22Rv1 (cell line): ENCODE data around the gene CSTB.

Experiments
- ZFX ChIP-seq: fragments of 450-650 bp; IDR thresholded peaks from 2 replicates; pipeline ENCODE4 v1.6.1; 2017; ENCODE audit warnings: antibody characterized with exemption, borderline replicate concordance
- TF ChIP-seq, protein P1 (sequence below): fragments of 450-650 bp; IDR thresholded peaks from 2 replicates; pipeline ENCODE4 v1.5.1; 2017; ENCODE audit warnings: mild to moderate bottlenecking

DNA sequence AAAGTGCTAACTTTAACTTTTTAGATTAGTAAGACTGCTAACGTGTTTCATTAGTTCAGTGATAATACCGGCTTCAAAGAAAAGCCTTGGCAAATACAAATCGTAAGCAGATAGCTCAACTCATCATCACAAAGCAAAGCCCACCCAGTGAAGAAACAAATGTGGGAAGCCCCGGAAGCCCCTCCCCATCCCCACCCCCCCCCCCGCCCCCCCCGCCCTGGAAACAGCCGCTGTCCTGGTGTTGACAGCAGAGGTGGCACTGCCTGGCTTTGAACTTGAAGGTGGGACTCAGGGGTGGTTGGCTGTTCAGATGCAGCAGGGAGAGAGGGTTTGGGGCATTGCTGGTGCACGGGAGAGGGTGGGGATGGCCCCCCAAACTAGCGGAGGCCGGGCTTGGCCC is 43.0 kb downstream of the CSTB start:
- TF ChIP-seq, protein P1, sequence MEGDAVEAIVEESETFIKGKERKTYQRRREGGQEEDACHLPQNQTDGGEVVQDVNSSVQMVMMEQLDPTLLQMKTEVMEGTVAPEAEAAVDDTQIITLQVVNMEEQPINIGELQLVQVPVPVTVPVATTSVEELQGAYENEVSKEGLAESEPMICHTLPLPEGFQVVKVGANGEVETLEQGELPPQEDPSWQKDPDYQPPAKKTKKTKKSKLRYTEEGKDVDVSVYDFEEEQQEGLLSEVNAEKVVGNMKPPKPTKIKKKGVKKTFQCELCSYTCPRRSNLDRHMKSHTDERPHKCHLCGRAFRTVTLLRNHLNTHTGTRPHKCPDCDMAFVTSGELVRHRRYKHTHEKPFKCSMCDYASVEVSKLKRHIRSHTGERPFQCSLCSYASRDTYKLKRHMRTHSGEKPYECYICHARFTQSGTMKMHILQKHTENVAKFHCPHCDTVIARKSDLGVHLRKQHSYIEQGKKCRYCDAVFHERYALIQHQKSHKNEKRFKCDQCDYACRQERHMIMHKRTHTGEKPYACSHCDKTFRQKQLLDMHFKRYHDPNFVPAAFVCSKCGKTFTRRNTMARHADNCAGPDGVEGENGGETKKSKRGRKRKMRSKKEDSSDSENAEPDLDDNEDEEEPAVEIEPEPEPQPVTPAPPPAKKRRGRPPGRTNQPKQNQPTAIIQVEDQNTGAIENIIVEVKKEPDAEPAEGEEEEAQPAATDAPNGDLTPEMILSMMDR: no peak
- TF ChIP-seq ZFX: no peak
